ENCODE measurements around the gene TIMD4.
"Not testable (repeated sequence)": the region's sequence is repeated elsewhere in the genome, so short reads cannot be mapped to it uniquely, and the experiment has no call there.

TIMD4 gene

GRCh38 chr5:156942064-156942463 lies 21.0 kb downstream of the TIMD4 start:
- no peak for ATAC-seq
- TF ChIP-seq ZC3H10 (CRISPR knock-in tag; IDR thresholded peaks at IDR 0.05) (no peak), ZFP30 (CRISPR knock-in tag; IDR thresholded peaks at IDR 0.05) (no peak), GLIS3 (CRISPR knock-in tag; IDR thresholded peaks at IDR 0.05) (no peak)

- not testable (repeated sequence) for ATAC-seq
Observed at GRCh38 chr5:156940462-156940861, 22.6 kb downstream of the TIMD4 start.

GRCh38 chr5:156936972-156937371 lies 26.1 kb downstream of the TIMD4 start:
- no peak for TF ChIP-seq CSDC2 (CRISPR knock-in tag; IDR thresholded peaks at IDR 0.05)
- TF ChIP-seq ZNF8 (CRISPR knock-in tag; IDR thresholded peaks at IDR 0.05): no peak
- TF ChIP-seq CSRNP3 (CRISPR knock-in tag; IDR thresholded peaks at IDR 0.05): no peak
- no peak for TF ChIP-seq TOX (CRISPR knock-in tag; IDR thresholded peaks at IDR 0.05; ENCODE audit: borderline replicate concordance)
- TF ChIP-seq PPARA (CRISPR knock-in tag; IDR thresholded peaks at IDR 0.05; ENCODE audit: borderline replicate concordance): no peak
- no peak for TF ChIP-seq ZFP3 (CRISPR knock-in tag; IDR thresholded peaks at IDR 0.05)
- TF ChIP-seq BACH2 (CRISPR knock-in tag; IDR thresholded peaks at IDR 0.05; ENCODE audit: borderline replicate concordance): no peak
- no peak for TF ChIP-seq CREB5 (CRISPR knock-in tag; IDR thresholded peaks at IDR 0.05; ENCODE audit: low read depth)
- no peak for TF ChIP-seq SNAI2 (CRISPR knock-in tag; IDR thresholded peaks at IDR 0.05)
- no peak for ATAC-seq

GRCh38 chr5:156934450-156935211 lies 28.4 kb downstream of the TIMD4 start:
- TF ChIP-seq ARNTL (CRISPR knock-in tag; IDR thresholded peaks at IDR 0.05; ENCODE audit: borderline replicate concordance, low read depth) (no peak), PATZ1 (CRISPR knock-in tag; IDR thresholded peaks at IDR 0.05; ENCODE audit: borderline replicate concordance) (no peak), OSR1 (CRISPR knock-in tag; IDR thresholded peaks at IDR 0.05) (no peak)
- no peak for ATAC-seq

GRCh38 chr5:156929366-156929948 lies 33.6 kb downstream of the TIMD4 start:
- no peak for ATAC-seq
- no peak for TF ChIP-seq TSHZ2 (CRISPR knock-in tag; IDR thresholded peaks at IDR 0.05)
- no peak for TF ChIP-seq OSR1 (CRISPR knock-in tag; IDR thresholded peaks at IDR 0.05)
- TF ChIP-seq CSDC2 (CRISPR knock-in tag; IDR thresholded peaks at IDR 0.05): no peak
- TF ChIP-seq ESRRG (CRISPR knock-in tag; IDR thresholded peaks at IDR 0.05): no peak
- TF ChIP-seq PPARA (CRISPR knock-in tag; IDR thresholded peaks at IDR 0.05; ENCODE audit: borderline replicate concordance): no peak
- TF ChIP-seq CREB5 (CRISPR knock-in tag; IDR thresholded peaks at IDR 0.05; ENCODE audit: low read depth): no peak
- TF ChIP-seq ISL1 (CRISPR knock-in tag; IDR thresholded peaks at IDR 0.05): no peak
- no peak for TF ChIP-seq ARNTL (CRISPR knock-in tag; IDR thresholded peaks at IDR 0.05; ENCODE audit: borderline replicate concordance, low read depth)
- no peak for TF ChIP-seq PATZ1 (CRISPR knock-in tag; IDR thresholded peaks at IDR 0.05; ENCODE audit: borderline replicate concordance)
- no peak for TF ChIP-seq ZNF8 (CRISPR knock-in tag; IDR thresholded peaks at IDR 0.05)
- TF ChIP-seq BACH2 (CRISPR knock-in tag; IDR thresholded peaks at IDR 0.05; ENCODE audit: borderline replicate concordance): no peak
- no peak for TF ChIP-seq POU6F1 (CRISPR knock-in tag; IDR thresholded peaks at IDR 0.05; ENCODE audit: borderline replicate concordance, low read depth)
- TF ChIP-seq ZC3H10 (CRISPR knock-in tag; IDR thresholded peaks at IDR 0.05): no peak
- no peak for TF ChIP-seq ZNF70 (CRISPR knock-in tag; IDR thresholded peaks at IDR 0.05)
- no peak for TF ChIP-seq ZFP3 (CRISPR knock-in tag; IDR thresholded peaks at IDR 0.05)
